Stomach (tissue), 4 donors: ENCODE data around the gene PERM1.

Experiments used
- CTCF ChIP-seq, 7 experiments: fragments of 450-650 bp in 4 of 7; fragments of 200-600 bp in 3 of 7; sonication (generic) in 3 of 7; IDR thresholded peaks; one replicate each; pipeline ENCODE4 v1.5.1; 2016 to 2019; ENCODE audit warnings: antibody characterized with exemption in 7 of 7, control low read depth in 2 of 7, mild to moderate bottlenecking in 1 of 7
- EP300 ChIP-seq: sonication (generic); formaldehyde crosslinking; IDR thresholded peaks from one replicate; pipeline ENCODE4 v1.6.1; 2017; ENCODE audit warnings: antibody characterized with exemption
- POLR2A ChIP-seq, 4 donors: fragments of 450-650 bp; IDR thresholded peaks; one replicate each; pipeline ENCODE4 v1.6.1; 2016; ENCODE audit warnings: antibody characterized with exemption in 4 of 4, control low read depth in 2 of 4, mild to moderate bottlenecking in 1 of 4, moderate library complexity in 1 of 4
- POLR2AphosphoS5 ChIP-seq, 3 donors: sonication (generic); formaldehyde crosslinking; IDR thresholded peaks; one replicate each; pipeline ENCODE4 v1.6.1; 2016; ENCODE audit warnings: antibody characterized with exemption in 3 of 3

GRCh38 chr1:955474-955873 lies 26.4 kb downstream of the PERM1 start:
- TF ChIP-seq POLR2A (IDR thresholded peaks at IDR 0.05) (no peak), POLR2AphosphoS5 (IDR thresholded peaks at IDR 0.05) (no peak), CTCF (IDR thresholded peaks at IDR 0.05) (no peak), EP300 (no peak)
